Neural progenitor cell (in vitro differentiated cells): ENCODE measurements around the gene WNT3A.
A peak's percentile ranks its signal among the peaks of the same experiment; 100 is the strongest.

Experiments
- EZH2 ChIP-seq: fragments of 200-600 bp; sonication (generic); IDR thresholded peaks from 2 replicates; pipeline ENCODE4 v1.6.1; 2017; ENCODE audit warnings: antibody characterized with exemption, mild to moderate bottlenecking, moderate library complexity
- TF ChIP-seq, protein P1 (sequence below): fragments of 200-600 bp; sonication (generic); IDR thresholded peaks from 2 replicates; pipeline ENCODE4 v1.5.1; 2017; ENCODE audit warnings: antibody characterized with exemption, mild to moderate bottlenecking

DNA sequence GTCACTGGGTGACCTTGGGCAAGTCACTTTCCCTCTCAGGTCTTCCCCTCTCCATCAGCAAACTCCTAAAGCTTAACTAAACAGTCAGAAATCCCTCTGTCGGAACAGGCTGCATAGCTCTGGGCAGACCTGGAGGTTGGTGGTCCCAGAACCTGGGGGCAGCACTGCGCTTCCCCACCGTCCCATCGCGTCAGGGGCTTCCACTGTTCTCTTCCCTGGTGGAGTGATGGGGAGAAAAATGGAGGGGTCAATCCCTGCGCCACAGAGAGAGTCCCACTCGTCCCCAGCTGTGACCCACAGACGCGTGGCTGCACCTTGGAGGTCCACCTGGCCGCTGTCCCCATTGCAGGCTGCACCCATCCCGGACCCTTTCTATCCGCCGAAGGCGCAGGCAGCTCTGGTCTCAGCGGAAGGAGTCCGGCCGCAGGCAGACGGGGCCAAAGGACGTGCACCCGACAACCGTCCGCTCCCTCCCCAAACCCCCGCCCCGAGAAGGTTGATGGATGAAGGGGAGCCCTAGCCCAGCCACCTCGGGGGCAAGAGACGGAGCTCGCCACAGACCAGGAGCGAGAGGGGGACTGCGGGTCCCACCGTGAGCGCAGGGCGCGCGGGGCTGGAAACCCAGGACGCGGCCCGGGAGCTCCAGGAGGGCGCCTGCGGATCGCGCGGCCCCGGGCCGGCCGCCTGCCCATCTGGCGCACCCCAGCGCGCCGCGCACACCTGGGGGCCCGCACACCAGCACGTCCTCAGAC lies 588 bp upstream of the WNT3A start:
- TF ChIP-seq, protein P1, sequence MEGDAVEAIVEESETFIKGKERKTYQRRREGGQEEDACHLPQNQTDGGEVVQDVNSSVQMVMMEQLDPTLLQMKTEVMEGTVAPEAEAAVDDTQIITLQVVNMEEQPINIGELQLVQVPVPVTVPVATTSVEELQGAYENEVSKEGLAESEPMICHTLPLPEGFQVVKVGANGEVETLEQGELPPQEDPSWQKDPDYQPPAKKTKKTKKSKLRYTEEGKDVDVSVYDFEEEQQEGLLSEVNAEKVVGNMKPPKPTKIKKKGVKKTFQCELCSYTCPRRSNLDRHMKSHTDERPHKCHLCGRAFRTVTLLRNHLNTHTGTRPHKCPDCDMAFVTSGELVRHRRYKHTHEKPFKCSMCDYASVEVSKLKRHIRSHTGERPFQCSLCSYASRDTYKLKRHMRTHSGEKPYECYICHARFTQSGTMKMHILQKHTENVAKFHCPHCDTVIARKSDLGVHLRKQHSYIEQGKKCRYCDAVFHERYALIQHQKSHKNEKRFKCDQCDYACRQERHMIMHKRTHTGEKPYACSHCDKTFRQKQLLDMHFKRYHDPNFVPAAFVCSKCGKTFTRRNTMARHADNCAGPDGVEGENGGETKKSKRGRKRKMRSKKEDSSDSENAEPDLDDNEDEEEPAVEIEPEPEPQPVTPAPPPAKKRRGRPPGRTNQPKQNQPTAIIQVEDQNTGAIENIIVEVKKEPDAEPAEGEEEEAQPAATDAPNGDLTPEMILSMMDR: no peak
- TF ChIP-seq EZH2: peak; percentile 81
